ENCODE measurements around the gene CASP8AP2. TPM values are rescaled to one million over a fixed set of nuclear protein-coding genes. Genes with fewer than 3 reads are reported as not detected.

CASP8AP2 gene
- total and polyA plus RNA-seq, 2 of the 13 experiments (the other 11 are each of a cell fraction or from before 2014, with no cell fraction given) = 5.7 to 13.5 TPM

GRCh38 chr6:89895276-89895874 is 65.7 kb downstream of the CASP8AP2 start (continued):
- TF ChIP-seq, protein P1, sequence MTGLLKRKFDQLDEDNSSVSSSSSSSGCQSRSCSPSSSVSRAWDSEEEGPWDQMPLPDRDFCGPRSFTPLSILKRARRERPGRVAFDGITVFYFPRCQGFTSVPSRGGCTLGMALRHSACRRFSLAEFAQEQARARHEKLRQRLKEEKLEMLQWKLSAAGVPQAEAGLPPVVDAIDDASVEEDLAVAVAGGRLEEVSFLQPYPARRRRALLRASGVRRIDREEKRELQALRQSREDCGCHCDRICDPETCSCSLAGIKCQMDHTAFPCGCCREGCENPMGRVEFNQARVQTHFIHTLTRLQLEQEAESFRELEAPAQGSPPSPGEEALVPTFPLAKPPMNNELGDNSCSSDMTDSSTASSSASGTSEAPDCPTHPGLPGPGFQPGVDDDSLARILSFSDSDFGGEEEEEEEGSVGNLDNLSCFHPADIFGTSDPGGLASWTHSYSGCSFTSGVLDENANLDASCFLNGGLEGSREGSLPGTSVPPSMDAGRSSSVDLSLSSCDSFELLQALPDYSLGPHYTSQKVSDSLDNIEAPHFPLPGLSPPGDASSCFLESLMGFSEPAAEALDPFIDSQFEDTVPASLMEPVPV (CRISPR knock-in tag; IDR thresholded peaks at IDR 0.05) = no peak
- TF ChIP-seq KAT8 (CRISPR knock-in tag; IDR thresholded peaks at IDR 0.05) = peak; percentile 40; the same call in 1 of the 2 replicates
- no peak for TF ChIP-seq ZNF234 (CRISPR knock-in tag; conservative IDR thresholded peaks at IDR 0.05)
- peak; percentile 61 for TF ChIP-seq THRA (CRISPR knock-in tag; IDR thresholded peaks at IDR 0.05; ENCODE audit: borderline replicate concordance)
- peak; percentile 64; the same call in 1 of the 2 replicates for TF ChIP-seq NFKB2 (CRISPR knock-in tag; IDR thresholded peaks at IDR 0.05; ENCODE audit: borderline replicate concordance)
- peak; percentile 91 for TF ChIP-seq NKX3-1 (CRISPR knock-in tag; IDR thresholded peaks at IDR 0.05)
- TF ChIP-seq NFE2 (CRISPR knock-in tag; IDR thresholded peaks at IDR 0.05) = 0 out of 2 replicates have a peak, but pooled peaks have one; percentile 28
- TF ChIP-seq ZFP90 (CRISPR knock-in tag; IDR thresholded peaks at IDR 0.05; ENCODE audit: borderline replicate concordance) = no peak
- TF ChIP-seq ZNF850 (CRISPR knock-in tag; conservative IDR thresholded peaks at IDR 0.05) = no peak
- peak; percentile 85; the same call in 1 of the 2 replicates for TF ChIP-seq TEAD2 (CRISPR knock-in tag; IDR thresholded peaks at IDR 0.05)
- TF ChIP-seq RFXANK (CRISPR knock-in tag; IDR thresholded peaks at IDR 0.05) = peak; percentile 82; the same call in 1 of the 2 replicates
- peak; percentile 59; the same call in 1 of the 2 replicates for TF ChIP-seq ARNTL (CRISPR knock-in tag; IDR thresholded peaks at IDR 0.05)
- 0 out of 2 replicates have a peak, but pooled peaks have one; percentile 35 for TF ChIP-seq ZFY (CRISPR knock-in tag; IDR thresholded peaks at IDR 0.05)
- peak; percentile 65; the same call in 1 of the 2 replicates for TF ChIP-seq NCOA2 (CRISPR knock-in tag; IDR thresholded peaks at IDR 0.05)
- TF ChIP-seq HOXA5 (CRISPR knock-in tag; IDR thresholded peaks at IDR 0.05) = 0 out of 2 replicates have a peak, but pooled peaks have one; percentile 59
- peak; percentile 76 for TF ChIP-seq RXRB (CRISPR knock-in tag; IDR thresholded peaks at IDR 0.05; ENCODE audit: borderline replicate concordance)
- no peak for TF ChIP-seq MAFG (CRISPR knock-in tag; IDR thresholded peaks at IDR 0.05)
- TF ChIP-seq, protein P2, sequence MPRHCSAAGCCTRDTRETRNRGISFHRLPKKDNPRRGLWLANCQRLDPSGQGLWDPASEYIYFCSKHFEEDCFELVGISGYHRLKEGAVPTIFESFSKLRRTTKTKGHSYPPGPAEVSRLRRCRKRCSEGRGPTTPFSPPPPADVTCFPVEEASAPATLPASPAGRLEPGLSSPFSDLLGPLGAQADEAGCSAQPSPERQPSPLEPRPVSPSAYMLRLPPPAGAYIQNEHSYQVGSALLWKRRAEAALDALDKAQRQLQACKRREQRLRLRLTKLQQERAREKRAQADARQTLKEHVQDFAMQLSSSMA (CRISPR knock-in tag; IDR thresholded peaks at IDR 0.05) = no peak
- TF ChIP-seq ZNF331 (CRISPR knock-in tag; IDR thresholded peaks at IDR 0.05) = peak; percentile 95
- 0 out of 2 replicates have a peak, but pooled peaks have one; percentile 19 for TF ChIP-seq ZNF629 (CRISPR knock-in tag; conservative IDR thresholded peaks at IDR 0.05)
- TF ChIP-seq, protein P3, sequence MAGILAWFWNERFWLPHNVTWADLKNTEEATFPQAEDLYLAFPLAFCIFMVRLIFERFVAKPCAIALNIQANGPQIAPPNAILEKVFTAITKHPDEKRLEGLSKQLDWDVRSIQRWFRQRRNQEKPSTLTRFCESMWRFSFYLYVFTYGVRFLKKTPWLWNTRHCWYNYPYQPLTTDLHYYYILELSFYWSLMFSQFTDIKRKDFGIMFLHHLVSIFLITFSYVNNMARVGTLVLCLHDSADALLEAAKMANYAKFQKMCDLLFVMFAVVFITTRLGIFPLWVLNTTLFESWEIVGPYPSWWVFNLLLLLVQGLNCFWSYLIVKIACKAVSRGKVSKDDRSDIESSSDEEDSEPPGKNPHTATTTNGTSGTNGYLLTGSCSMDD (CRISPR knock-in tag; IDR thresholded peaks at IDR 0.05) = 0 out of 2 replicates have a peak, but pooled peaks have one; percentile 43
- peak; percentile 83; the same call in 1 of the 2 replicates for TF ChIP-seq ZNF430 (CRISPR knock-in tag; IDR thresholded peaks at IDR 0.05)
- peak; percentile 83; the same call in 1 of the 2 replicates for TF ChIP-seq MYNN (CRISPR knock-in tag; IDR thresholded peaks at IDR 0.05; ENCODE audit: low read depth)
- peak; percentile 91; the same call in 1 of the 2 replicates for TF ChIP-seq ZNF766 (CRISPR knock-in tag; IDR thresholded peaks at IDR 0.05; ENCODE audit: borderline replicate concordance)
- TF ChIP-seq ZNF263 (CRISPR knock-in tag; IDR thresholded peaks at IDR 0.05) = peak; percentile 59
- TF ChIP-seq, protein P4, sequence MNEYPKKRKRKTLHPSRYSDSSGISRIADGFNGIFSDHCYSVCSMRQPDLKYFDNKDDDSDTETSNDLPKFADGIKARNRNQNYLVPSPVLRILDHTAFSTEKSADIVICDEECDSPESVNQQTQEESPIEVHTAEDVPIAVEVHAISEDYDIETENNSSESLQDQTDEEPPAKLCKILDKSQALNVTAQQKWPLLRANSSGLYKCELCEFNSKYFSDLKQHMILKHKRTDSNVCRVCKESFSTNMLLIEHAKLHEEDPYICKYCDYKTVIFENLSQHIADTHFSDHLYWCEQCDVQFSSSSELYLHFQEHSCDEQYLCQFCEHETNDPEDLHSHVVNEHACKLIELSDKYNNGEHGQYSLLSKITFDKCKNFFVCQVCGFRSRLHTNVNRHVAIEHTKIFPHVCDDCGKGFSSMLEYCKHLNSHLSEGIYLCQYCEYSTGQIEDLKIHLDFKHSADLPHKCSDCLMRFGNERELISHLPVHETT (CRISPR knock-in tag; conservative IDR thresholded peaks at IDR 0.05) = 0 out of 2 replicates have a peak, but pooled peaks have one; percentile 59

All from HepG2 (cell line).